SJCRH30 (cell line): ENCODE data around the gene SCAMP3. TPM values are rescaled to one million over a fixed set of nuclear protein-coding genes. Genes with fewer than 3 reads are reported as not detected.
"Not testable (repeated sequence)": the region's sequence is repeated elsewhere in the genome, so short reads cannot be mapped to it uniquely, and the experiment has no call there.

ENCODE experiments used
- DNase-seq, 2 experiments: peaks; one replicate each; pipeline ENCODE4 v3.0.0-alpha.2; 2015 to 2020
- H3K27ac ChIP-seq: fragments of 250-450 bp; sonication (Bioruptor Pico); 2 replicates; pipeline ENCODE4 v1.5.1; 2020; ENCODE audit warnings: mild to moderate bottlenecking, moderate library complexity
- H3K27me3 ChIP-seq: fragments of 250-450 bp; sonication (Bioruptor Pico); 2 replicates; pipeline ENCODE4 v1.5.1; 2020; ENCODE audit warnings: mild to moderate bottlenecking, moderate library complexity
- H3K36me3 ChIP-seq: fragments of 250-450 bp; sonication (Bioruptor Pico); 2 replicates; pipeline ENCODE4 v1.5.1; 2020; ENCODE audit warnings: mild to moderate bottlenecking, moderate library complexity
- H3K4me1 ChIP-seq: fragments of 250-450 bp; sonication (Bioruptor Pico); 2 replicates; pipeline ENCODE4 v1.5.1; 2020; ENCODE audit warnings: mild to moderate bottlenecking, moderate library complexity
- H3K4me3 ChIP-seq: fragments of 250-450 bp; sonication (Bioruptor Pico); 2 replicates; pipeline ENCODE4 v1.5.1; 2020; ENCODE audit warnings: mild to moderate bottlenecking, moderate library complexity
- H3K9me3 ChIP-seq: fragments of 250-450 bp; sonication (Bioruptor Pico); replicated peaks from 2 replicates; pipeline ENCODE4 v1.5.1; 2020; ENCODE audit warnings: mild to moderate bottlenecking, moderate library complexity
- total RNA-seq: library from RNA; depleted of rRNA; stranded (reverse); fragments of >200 nt; shearing (Covaris generic); gene quantifications from 2 replicates; pipeline ENCODE4 v1.2.3, GENCODE V29; 2014

Gene SCAMP3
- total RNA-seq, 1 experiment from 2014 or later: 43.4 TPM

DNA sequence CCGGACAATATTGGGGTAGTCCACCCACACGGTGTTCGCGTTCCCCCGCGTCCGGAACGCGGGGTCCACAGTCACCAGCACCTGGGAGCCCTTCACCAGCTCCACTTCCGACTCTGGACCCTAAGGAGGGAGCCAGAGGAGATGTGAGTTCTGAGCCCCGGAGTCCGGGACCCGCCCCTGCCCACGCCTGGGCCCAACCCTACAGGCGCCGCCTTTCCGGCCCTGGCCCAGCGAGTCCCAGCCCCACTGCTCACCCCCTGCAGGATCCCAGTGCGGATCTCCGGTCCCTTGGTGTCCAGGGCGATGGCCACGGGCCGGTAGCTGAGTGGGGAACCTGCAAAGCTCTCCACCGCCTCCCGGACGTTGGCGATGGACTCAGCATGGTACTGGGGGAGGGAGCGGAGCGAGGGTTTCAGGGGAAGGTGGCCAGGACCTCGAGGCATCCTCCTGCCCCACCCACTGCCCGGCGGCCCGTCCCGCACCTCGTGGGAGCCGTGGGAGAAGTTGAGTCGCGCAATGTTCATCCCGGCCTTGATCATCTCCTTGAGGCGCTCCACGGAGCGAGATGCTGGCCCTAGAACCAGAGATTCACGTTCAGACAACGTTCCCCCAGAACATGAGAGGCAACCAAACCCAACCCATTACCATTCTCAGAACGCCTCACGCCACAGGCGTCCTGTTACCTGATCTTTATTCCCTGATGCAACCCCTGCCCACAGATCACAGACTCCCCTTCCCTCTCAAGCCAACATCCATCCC lies 33.2 kb upstream of the SCAMP3 start:
- DNase-seq: no peak
- Histone ChIP-seq H3K4me3 (no peak overlapping the region), H3K27ac (no peak overlapping the region), H3K27me3 (no peaks in the 10 kb centered on the region), H3K4me1 (no peaks in the 10 kb centered on the region), H3K9me3 (no peaks in the 10 kb centered on the region), H3K36me3 (no peaks in the 10 kb centered on the region)

- no peak for DNase-seq
- no peak overlapping the region for H3K27ac ChIP-seq
- no peaks in the 10 kb centered on the region for H3K27me3 ChIP-seq
- no peak overlapping the region for H3K4me3 ChIP-seq
- no peaks in the 10 kb centered on the region for H3K36me3 ChIP-seq
- H3K9me3 ChIP-seq: no peaks in the 10 kb centered on the region
- no peaks in the 10 kb centered on the region for H3K4me1 ChIP-seq
These were observed 32.5 kb upstream of the SCAMP3 start for GRCh38 chr1:155294520-155295182.

GRCh38 chr1:155293086-155293749 lies 31.1 kb upstream of the SCAMP3 start:
- no peaks in the 10 kb centered on the region for H3K9me3 ChIP-seq
- DNase-seq: no peak
- no peaks in the 10 kb centered on the region for H3K27me3 ChIP-seq
- no peak overlapping the region for H3K27ac ChIP-seq
- H3K36me3 ChIP-seq: no peaks in the 10 kb centered on the region
- H3K4me3 ChIP-seq: no peak overlapping the region
- H3K4me1 ChIP-seq: no peaks in the 10 kb centered on the region

DNA sequence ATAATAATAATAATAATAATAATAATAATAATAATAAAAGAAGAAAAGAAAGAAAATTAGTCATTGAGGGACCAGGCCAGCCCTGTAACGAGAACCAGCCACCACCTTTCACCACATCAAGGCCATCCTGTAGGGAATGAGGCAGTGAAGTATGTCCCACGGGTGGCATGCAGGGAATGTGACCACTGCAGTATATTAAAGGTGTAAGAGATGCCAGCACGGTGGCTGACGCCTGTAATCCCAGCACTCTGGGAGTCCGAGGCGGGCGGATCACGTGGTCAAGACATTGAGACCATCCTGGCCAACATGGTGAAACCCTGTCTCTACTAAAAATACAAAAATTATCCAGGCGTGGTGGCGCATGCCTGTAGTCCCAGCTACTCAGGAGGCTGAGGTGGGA lies 28.8 kb upstream of the SCAMP3 start:
- H3K27me3 ChIP-seq, H3K4me3 ChIP-seq, H3K4me1 ChIP-seq, H3K9me3 ChIP-seq, DNase-seq, H3K27ac ChIP-seq, H3K36me3 ChIP-seq: not testable (repeated sequence)

GRCh38 chr1:155287987-155288543 lies 25.9 kb upstream of the SCAMP3 start:
- no peak overlapping the region for H3K4me3 ChIP-seq
- no peak for DNase-seq
- no peaks in the 10 kb centered on the region for H3K9me3 ChIP-seq
- no peaks in the 10 kb centered on the region for H3K4me1 ChIP-seq
- H3K36me3 ChIP-seq: no peaks in the 10 kb centered on the region
- H3K27ac ChIP-seq: no peak overlapping the region
- H3K27me3 ChIP-seq: no peaks in the 10 kb centered on the region

- Histone ChIP-seq H3K36me3 (no peaks in the 10 kb centered on the region), H3K9me3 (no peaks in the 10 kb centered on the region), H3K27ac (no peak overlapping the region), H3K27me3 (no peaks in the 10 kb centered on the region), H3K4me1 (no peaks in the 10 kb centered on the region), H3K4me3 (no peak overlapping the region)
- no peak for DNase-seq
These were observed 24.4 kb upstream of the SCAMP3 start for GRCh38 chr1:155286544-155286943.

DNA sequence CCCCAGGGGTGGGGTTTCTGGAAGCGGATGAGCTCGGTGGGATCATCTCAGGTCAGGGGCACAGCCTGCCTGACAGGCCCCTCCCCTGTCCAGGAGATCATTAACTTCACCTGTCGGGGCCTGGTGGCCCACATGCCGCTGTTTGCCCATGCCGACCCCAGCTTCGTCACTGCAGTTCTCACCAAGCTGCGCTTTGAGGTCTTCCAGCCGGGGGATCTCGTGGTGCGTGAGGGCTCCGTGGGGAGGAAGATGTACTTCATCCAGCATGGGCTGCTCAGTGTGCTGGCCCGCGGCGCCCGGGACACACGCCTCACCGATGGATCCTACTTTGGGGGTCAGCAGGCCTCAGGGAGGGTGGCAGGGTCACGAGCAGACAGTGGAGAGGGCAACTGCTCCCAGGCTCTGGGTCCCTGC lies 23.5 kb upstream of the SCAMP3 start:
- Histone ChIP-seq H3K27ac (no peak overlapping the region), H3K4me3 (no peak overlapping the region), H3K27me3 (no peaks in the 10 kb centered on the region), H3K36me3 (no peaks in the 10 kb centered on the region), H3K4me1 (no peaks in the 10 kb centered on the region), H3K9me3 (no peaks in the 10 kb centered on the region)
- no peak for DNase-seq

GRCh38 chr1:155285063-155285462 lies 22.9 kb upstream of the SCAMP3 start:
- Histone ChIP-seq H3K4me1 (no peaks in the 10 kb centered on the region), H3K9me3 (no peaks in the 10 kb centered on the region), H3K36me3 (no peaks in the 10 kb centered on the region), H3K4me3 (no peak overlapping the region), H3K27me3 (no peaks in the 10 kb centered on the region), H3K27ac (no peak overlapping the region)
- no peak for DNase-seq

- H3K36me3 ChIP-seq: no peaks in the 10 kb centered on the region
- no peaks in the 10 kb centered on the region for H3K27me3 ChIP-seq
- H3K4me1 ChIP-seq: no peaks in the 10 kb centered on the region
- H3K4me3 ChIP-seq: no peak overlapping the region
- H3K9me3 ChIP-seq: no peaks in the 10 kb centered on the region
- no peak for DNase-seq
- no peak overlapping the region for H3K27ac ChIP-seq
These were observed 22.3 kb upstream of the SCAMP3 start for GRCh38 chr1:155284476-155284875.

GRCh38 chr1:155282488-155283091 lies 20.4 kb upstream of the SCAMP3 start:
- peaks cover 3% of the 10 kb centered on the region; the same call in 1 of the 2 replicates for H3K4me1 ChIP-seq
- no peak overlapping the region for H3K4me3 ChIP-seq
- H3K27me3 ChIP-seq: no peaks in the 10 kb centered on the region
- no peak for DNase-seq
- no peak overlapping the region for H3K27ac ChIP-seq
- no peaks in the 10 kb centered on the region for H3K36me3 ChIP-seq
- H3K9me3 ChIP-seq: no peaks in the 10 kb centered on the region

DNA sequence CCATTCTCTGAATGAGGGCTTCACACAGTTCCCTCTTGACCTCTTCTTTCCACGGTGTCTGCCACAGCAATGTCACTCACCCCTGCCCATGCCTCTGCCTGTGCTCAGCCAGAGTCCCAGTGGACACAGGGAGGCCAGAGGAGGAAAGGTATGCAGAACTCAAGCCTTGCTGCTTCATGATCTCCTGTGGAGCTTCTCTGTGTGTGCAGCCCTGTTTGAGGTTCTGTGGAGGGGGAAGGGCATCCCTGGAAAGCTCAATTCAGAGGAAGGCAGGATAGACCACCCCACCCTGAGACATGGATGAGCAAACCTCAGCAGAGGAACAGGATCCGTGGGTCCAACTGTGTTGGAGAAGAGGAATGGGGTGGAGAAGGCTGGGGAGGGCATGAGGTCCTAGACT lies 17.1 kb upstream of the SCAMP3 start:
- Histone ChIP-seq H3K27ac (no peak overlapping the region), H3K27me3 (no peaks in the 10 kb centered on the region), H3K4me1 (peaks cover 5% of the 10 kb centered on the region; the same call in 1 of the 2 replicates), H3K9me3 (no peaks in the 10 kb centered on the region), H3K36me3 (no peaks in the 10 kb centered on the region), H3K4me3 (no peak overlapping the region)
- no peak for DNase-seq

GRCh38 chr1:155278689-155279160 lies 16.6 kb upstream of the SCAMP3 start:
- Histone ChIP-seq H3K9me3 (no peaks in the 10 kb centered on the region), H3K4me1 (peaks cover 5% of the 10 kb centered on the region; the same call in 1 of the 2 replicates), H3K4me3 (no peak overlapping the region), H3K27ac (no peak overlapping the region), H3K36me3 (no peaks in the 10 kb centered on the region), H3K27me3 (no peaks in the 10 kb centered on the region)
- DNase-seq: no peak

GRCh38 chr1:155277902-155278688 lies 15.9 kb upstream of the SCAMP3 start:
- peaks cover 5% of the 10 kb centered on the region; the same call in 1 of the 2 replicates for H3K4me1 ChIP-seq
- H3K27me3 ChIP-seq: no peaks in the 10 kb centered on the region
- H3K4me3 ChIP-seq: peak overlapping the region; percentile 68
- DNase-seq: peak; percentile 65
- H3K27ac ChIP-seq: no peak overlapping the region
- H3K9me3 ChIP-seq: no peaks in the 10 kb centered on the region
- H3K36me3 ChIP-seq: no peaks in the 10 kb centered on the region
